Measurements from ENCODE around the gene LRSAM1.

The LRSAM1 gene

GRCh38 chr9:127485995-127486394 lies 34.7 kb downstream of the LRSAM1 start:
- no peak for TF ChIP-seq CTCF (conservative IDR thresholded peaks at IDR 0.05; ENCODE audit: control insufficient read depth, insufficient read depth, low read depth, low read length)
- no peak overlapping the region for H3K4me3 ChIP-seq (ENCODE audit: control insufficient read depth, low read depth, low read length)
- no peak for DNase-seq (ENCODE audit: low read depth)

DNA sequence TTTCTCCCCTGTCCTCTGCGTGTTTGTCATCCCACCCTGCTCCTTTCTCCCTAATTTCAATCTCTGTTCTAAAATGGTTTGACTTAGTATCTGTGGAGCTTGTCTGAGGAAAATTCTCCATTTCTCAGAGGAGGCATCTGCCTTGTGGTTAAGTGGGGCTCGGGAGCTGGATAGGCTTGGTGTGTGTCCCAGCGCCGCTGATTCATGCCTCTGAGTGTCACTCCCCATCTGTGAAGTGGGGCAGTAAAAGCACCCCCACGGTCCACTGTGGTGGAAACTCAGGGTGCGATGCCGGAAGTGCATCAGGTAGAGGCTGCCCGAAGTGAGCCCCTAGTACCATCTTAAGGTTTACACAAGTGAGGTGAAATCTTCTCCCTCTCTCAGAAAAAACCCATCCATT lies 37.6 kb downstream of the LRSAM1 start:
- DNase-seq (ENCODE audit: low read depth), result no peak
- no peak overlapping the region for H3K4me3 ChIP-seq (ENCODE audit: control insufficient read depth, low read depth, low read length)
- TF ChIP-seq CTCF (conservative IDR thresholded peaks at IDR 0.05; ENCODE audit: control insufficient read depth, insufficient read depth, low read depth, low read length), result no peak

DNA sequence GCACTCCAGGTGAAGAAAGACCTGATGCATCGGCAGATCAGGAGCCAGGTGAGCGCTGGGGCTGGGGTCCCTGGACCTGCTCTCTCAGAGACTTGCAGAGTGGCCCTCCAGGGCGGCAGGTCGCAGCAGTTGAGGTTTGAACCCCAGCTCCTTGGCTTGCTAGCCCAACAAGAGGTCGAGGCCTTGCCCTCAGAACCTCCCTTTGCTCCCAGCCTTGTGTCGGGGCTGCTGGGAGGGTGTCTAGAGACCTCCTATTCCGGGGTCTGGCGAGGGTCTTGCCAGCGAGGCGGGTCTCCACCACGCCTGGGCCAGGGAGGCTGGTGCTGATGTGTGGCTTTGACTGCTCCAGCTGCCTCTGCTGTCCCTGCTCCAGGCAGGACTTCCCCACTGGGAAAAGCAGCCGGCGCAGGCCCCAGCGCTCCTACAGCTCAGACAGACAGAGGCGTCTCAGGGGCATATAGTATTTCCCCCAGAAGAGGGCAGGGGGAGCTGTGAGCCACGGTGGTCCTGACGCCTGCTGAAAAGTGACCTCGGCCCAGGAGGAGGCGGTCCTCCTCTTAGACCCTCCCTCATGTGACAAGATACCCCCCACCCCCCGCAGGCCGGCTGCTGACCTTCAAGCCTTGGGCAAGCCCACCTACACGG lies 38.3 kb downstream of the LRSAM1 start:
- TF ChIP-seq CTCF (conservative IDR thresholded peaks at IDR 0.05; ENCODE audit: control insufficient read depth, insufficient read depth, low read depth, low read length), result no peak
- no peak for DNase-seq (ENCODE audit: low read depth)
- H3K4me3 ChIP-seq (ENCODE audit: control insufficient read depth, low read depth, low read length), result no peak overlapping the region

- no peak for DNase-seq (ENCODE audit: low read depth)
- H3K4me3 ChIP-seq (ENCODE audit: control insufficient read depth, low read depth, low read length), result no peak overlapping the region
- no peak for TF ChIP-seq CTCF (conservative IDR thresholded peaks at IDR 0.05; ENCODE audit: control insufficient read depth, insufficient read depth, low read depth, low read length)
These were observed 39.4 kb downstream of the LRSAM1 start for GRCh38 chr9:127490535-127491230.

GRCh38 chr9:127491516-127491915 lies 40.2 kb downstream of the LRSAM1 start:
- no peak overlapping the region for H3K4me3 ChIP-seq (ENCODE audit: control insufficient read depth, low read depth, low read length)
- no peak for TF ChIP-seq CTCF (conservative IDR thresholded peaks at IDR 0.05; ENCODE audit: control insufficient read depth, insufficient read depth, low read depth, low read length)
- DNase-seq (ENCODE audit: low read depth), result no peak

DNA sequence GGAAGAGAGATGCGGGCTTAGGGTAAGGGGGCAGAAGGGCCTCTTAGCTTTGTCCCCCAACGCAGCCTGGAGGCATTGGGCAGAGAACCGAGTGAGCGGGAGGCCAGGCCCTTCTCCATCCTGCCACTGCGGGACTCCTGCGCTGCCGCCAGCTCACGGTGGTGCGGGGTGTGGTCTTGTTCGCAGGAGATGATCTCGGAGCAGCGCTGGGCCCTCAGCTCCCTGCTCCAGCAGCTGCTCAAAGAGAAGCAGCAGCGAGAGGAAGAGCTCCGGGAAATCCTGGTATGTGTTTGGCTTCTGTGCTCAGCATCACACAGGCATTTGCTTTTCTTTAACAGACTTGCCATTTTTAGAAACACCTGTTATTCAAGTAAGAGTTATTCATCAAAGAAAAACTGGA lies 41.3 kb downstream of the LRSAM1 start:
- TF ChIP-seq CTCF (conservative IDR thresholded peaks at IDR 0.05; ENCODE audit: control insufficient read depth, insufficient read depth, low read depth, low read length), result no peak
- no peak overlapping the region for H3K4me3 ChIP-seq (ENCODE audit: control insufficient read depth, low read depth, low read length)

More for the DNA sequence above, 41.3 kb downstream of the LRSAM1 start:
- no peak for DNase-seq (ENCODE audit: low read depth)
